MCF 10A (cell line): ENCODE results near the gene ACAP3. TPM values are rescaled to one million over a fixed set of nuclear protein-coding genes. Genes with fewer than 3 reads are reported as not detected.

Source experiments
- BruUV-seq: library from RNA; stranded (reverse); fragments of 400-500 nt; replicated peaks from 2 replicates; lab custom pipeline; 2021; lab: Mats Ljungman, UMichigan
- CTCF ChIA-PET: fragments of 300-600 bp; sonication (Branson Sonifier 250); formaldehyde crosslinking; extraction: SDS; loops from one replicate; lab custom pipeline; 2021; ENCODE audit warnings: antibody characterized with exemption, inconsistent platforms; lab: Yijun Ruan, JAX
- POLR2A ChIA-PET: fragments of 300-600, 350-650 bp; sonication (Branson Sonifier 250); formaldehyde crosslinking; extraction: SDS; loops from one replicate; lab custom pipeline; 2020; ENCODE audit warnings: antibody characterized with exemption, inconsistent platforms; lab: Yijun Ruan, JAX
- DNase-seq: peaks from one replicate; pipeline ENCODE4 v3.0.0-alpha.2; 2018; ENCODE audit not compliant: unreplicated experiment
- H3K27ac Mint-ChIP-seq: one replicate; pipeline ENCODE4 v1.8.0; 2022; ENCODE audit warnings: mild to moderate bottlenecking, low read depth, mixed read lengths; ENCODE audit not compliant: unreplicated experiment
- H3K27me3 Mint-ChIP-seq: one replicate; pipeline ENCODE4 v1.8.0; 2022; ENCODE audit warnings: mixed read lengths; ENCODE audit not compliant: insufficient read depth, unreplicated experiment
- H3K36me3 Mint-ChIP-seq: one replicate; pipeline ENCODE4 v1.8.0; 2022; ENCODE audit warnings: mild to moderate bottlenecking, moderate library complexity, mixed read lengths; ENCODE audit not compliant: insufficient read depth, unreplicated experiment
- H3K4me1 Mint-ChIP-seq: one replicate; pipeline ENCODE4 v1.8.0; 2022; ENCODE audit warnings: mixed read lengths; ENCODE audit not compliant: insufficient read depth, unreplicated experiment
- H3K4me3 Mint-ChIP-seq: one replicate; pipeline ENCODE4 v1.8.0; 2022; ENCODE audit warnings: mild to moderate bottlenecking, moderate library complexity, mixed read lengths; ENCODE audit not compliant: unreplicated experiment
- H3K9me3 Mint-ChIP-seq: one replicate; pipeline ENCODE4 v1.8.0; 2022; ENCODE audit warnings: mixed read lengths; ENCODE audit not compliant: unreplicated experiment
- CTCF ChIP-seq: fragments of 200-600 bp; IDR thresholded peaks from one replicate; pipeline ENCODE4 v1.8.0; 2022; ENCODE audit warnings: antibody characterized with exemption, mild to moderate bottlenecking; ENCODE audit not compliant: unreplicated experiment
- intact Hi-C: fragments of 100-400 bp; cut with micrococcal nuclease; formaldehyde crosslinking; loops from 2 replicates; pipeline ENCODE4 v1.14.1; 2022
- total RNA-seq: library from RNA; stranded (reverse); gene quantifications from 2 replicates; pipeline ENCODE4 v1.2.3, GENCODE V29; 2022

ACAP3 gene
- total RNA-seq, 1 experiment from 2014 or later = 33.5 TPM

- Mint-ChIP-seq H3K4me3 (no peak overlapping the region), H3K4me1 (peaks cover 6% of the 10 kb centered on the region), H3K9me3 (no peaks in the 10 kb centered on the region), H3K36me3 (no peaks in the 10 kb centered on the region), H3K27me3 (no peaks in the 10 kb centered on the region), H3K27ac (peak overlapping the region; percentile 63)
- TF ChIP-seq CTCF = no peak
- intact Hi-C loops = no loop called here
- ChIA-PET CTCF (interaction anchor here (0.6 to 1.4 kb wide), 6 partner anchors 9 to 160 kb away, joined by 3 to 7 read pairs (median 3); no protein-coding TSS in a partner anchor), POLR2A (interaction anchor here (0.8 to 1.7 kb wide), 5 partner anchors 8 to 260 kb away, joined by 3 to 8 read pairs (median 4); partner anchors contain the start of genes B3GALT6, SDF4 and UBE2J2)
- peak; percentile 70 for DNase-seq
- BruUV-seq = no TSS peak
Observed at GRCh38 chr1:1281533-1282321, 26.0 kb downstream of the ACAP3 start.

GRCh38 chr1:1280782-1281481 is 26.8 kb downstream of the ACAP3 start:
- H3K36me3 Mint-ChIP-seq = no peaks in the 10 kb centered on the region
- H3K27ac Mint-ChIP-seq = no peak overlapping the region
- POLR2A ChIA-PET = interaction anchor here (0.6 to 1.7 kb wide), 4 partner anchors 7 to 85 kb away, joined by 3 to 8 read pairs (median 6); partner anchors contain the start of genes B3GALT6 and UBE2J2
- intact Hi-C loops = no loop called here
- H3K4me1 Mint-ChIP-seq = peaks cover 6% of the 10 kb centered on the region
- no peak for DNase-seq
- no peak overlapping the region for H3K4me3 Mint-ChIP-seq
- H3K27me3 Mint-ChIP-seq = no peaks in the 10 kb centered on the region
- CTCF ChIA-PET = interaction anchor here (0.6 to 1.0 kb wide), 4 partner anchors 10 to 159 kb away, joined by 3 read pairs; no protein-coding TSS in a partner anchor
- BruUV-seq = no TSS peak
- TF ChIP-seq CTCF = no peak
- H3K9me3 Mint-ChIP-seq = no peaks in the 10 kb centered on the region

DNA sequence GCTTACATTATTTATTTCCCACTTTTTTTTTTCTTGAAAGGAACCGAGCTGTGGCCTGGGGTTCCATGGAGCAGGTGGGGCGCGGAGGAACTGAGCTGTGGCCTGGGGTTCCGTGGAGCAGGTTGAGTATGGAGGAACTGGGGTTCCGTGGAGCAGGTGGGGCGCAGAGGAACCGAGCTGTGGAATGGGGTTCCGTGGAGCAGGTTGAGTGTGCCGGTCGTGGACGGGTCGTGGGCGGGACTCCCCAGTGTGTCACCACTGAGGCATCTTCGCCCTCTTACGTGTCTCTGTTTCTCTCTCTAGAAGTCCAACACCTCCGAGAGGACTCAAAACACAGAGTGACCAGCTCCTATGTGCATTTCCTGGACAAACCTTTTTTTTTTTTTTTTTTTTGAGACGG is 28.7 kb downstream of the ACAP3 start:
- Mint-ChIP-seq H3K4me3 (no peak overlapping the region), H3K36me3 (no peaks in the 10 kb centered on the region), H3K9me3 (no peaks in the 10 kb centered on the region), H3K27ac (no peak overlapping the region), H3K4me1 (peaks cover 6% of the 10 kb centered on the region), H3K27me3 (no peaks in the 10 kb centered on the region)
- BruUV-seq = no TSS peak
- no peak for TF ChIP-seq CTCF
- CTCF ChIA-PET = interaction anchor here (0.5 to 1.5 kb wide), 5 partner anchors 11 to 152 kb away, joined by 3 to 8 read pairs (median 3); no protein-coding TSS in a partner anchor
- POLR2A ChIA-PET = no interaction called here
- intact Hi-C loops = no loop called here
- DNase-seq = no peak

- no peak for DNase-seq
- no peak overlapping the region for H3K27ac Mint-ChIP-seq
- no peaks in the 10 kb centered on the region for H3K9me3 Mint-ChIP-seq
- no peaks in the 10 kb centered on the region for H3K36me3 Mint-ChIP-seq
- intact Hi-C loops = no loop called here
- ChIA-PET POLR2A (no interaction called here), CTCF (interaction anchor here (0.5 to 1.5 kb wide), 3 partner anchors 13 to 25 kb away, joined by 3 to 8 read pairs (median 3); no protein-coding TSS in a partner anchor)
- no peak overlapping the region for H3K4me3 Mint-ChIP-seq
- peaks cover 6% of the 10 kb centered on the region for H3K4me1 Mint-ChIP-seq
- no peak for TF ChIP-seq CTCF
- H3K27me3 Mint-ChIP-seq = no peaks in the 10 kb centered on the region
- BruUV-seq = no TSS peak
Observed at GRCh38 chr1:1278620-1279019, 29.1 kb downstream of the ACAP3 start.
